ENCODE data around the gene KCNK7.

- TF ChIP-seq EP300 (IDR thresholded peaks at IDR 0.05), result no peak
- no peak for TF ChIP-seq CTCF (IDR thresholded peaks at IDR 0.05)
- no peak for TF ChIP-seq POLR2A (IDR thresholded peaks at IDR 0.05; ENCODE audit: low read depth)
These were observed 46.5 kb downstream of the KCNK7 start for GRCh38 chr11:65549096-65549495.
